ENCODE results near the gene RNF182.

- TF ChIP-seq POLR2AphosphoS5 (IDR thresholded peaks at IDR 0.05; ENCODE audit: insufficient read depth, low read depth, low read length) (no peak), CTCF (IDR thresholded peaks at IDR 0.05; ENCODE audit: extremely low read depth in 1 of 2, insufficient read depth in 1 of 2, low read depth in 1 of 2, low read length in 2 of 2) (no peak), MYC (IDR thresholded peaks at IDR 0.05; ENCODE audit: low read depth, low read length) (no peak), POLR2A (IDR thresholded peaks at IDR 0.05; ENCODE audit: low read depth, low read length) (no peak), MAX (IDR thresholded peaks at IDR 0.05; ENCODE audit: insufficient read depth, insufficient read length) (no peak), EZH2 (IDR thresholded peaks at IDR 0.05; ENCODE audit: borderline replicate concordance, low read depth, low read length, severe bottlenecking) (no peak)
Observed at GRCh38 chr6:13986700-13987399, 62.1 kb downstream of the RNF182 start.

Measured in endothelial cell of umbilical vein (primary cell).